Measurements from ENCODE around the gene ELAVL1. TPM values are rescaled to one million over a fixed set of nuclear protein-coding genes. Genes with fewer than 3 reads are reported as not detected.

Gene ELAVL1
- total RNA-seq, 2 experiments from 2014 or later = 143 to 145 TPM

DNA sequence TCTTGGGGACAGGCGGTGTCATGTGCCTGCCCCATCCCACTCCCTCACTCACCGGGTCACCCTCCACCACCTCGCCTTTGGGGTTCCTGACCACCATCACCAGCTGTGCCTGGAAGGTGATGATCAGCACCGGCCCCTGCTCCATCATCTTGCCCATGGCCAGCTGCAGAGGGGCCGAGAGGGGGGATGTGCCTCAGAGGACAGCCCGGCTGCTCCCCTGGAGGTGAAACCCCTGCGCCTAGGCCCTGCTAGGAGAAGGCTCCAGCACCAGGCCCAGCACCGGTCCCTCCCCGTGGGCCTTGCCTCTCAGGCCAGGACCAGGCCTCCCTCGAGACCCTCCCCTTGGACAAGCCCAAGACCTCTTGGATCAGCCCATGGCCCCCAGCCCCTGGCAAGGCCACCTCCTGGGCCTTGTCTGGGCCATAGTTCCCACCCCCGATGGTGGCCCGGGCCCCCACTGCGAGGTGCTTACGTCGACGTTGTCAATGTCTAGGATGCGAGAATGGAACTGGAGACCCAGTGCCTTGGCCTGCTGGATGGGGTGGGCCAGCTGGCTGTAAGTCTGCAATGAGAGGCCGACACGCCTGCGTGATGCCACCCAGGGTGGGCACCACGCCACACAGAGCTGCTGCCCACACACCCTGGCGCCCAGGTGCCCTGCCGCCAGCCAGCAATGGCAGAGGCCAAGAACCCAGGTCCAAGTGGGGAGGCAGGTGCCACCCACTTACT is 77.7 kb downstream of the ELAVL1 start:
- Mint-ChIP-seq H3K4me1 (ENCODE audit: low read depth) (peaks cover 19% of the 10 kb centered on the region), H3K9me3 (no peaks in the 10 kb centered on the region), H3K27me3 (no peaks in the 10 kb centered on the region), H3K27ac (no peak overlapping the region), H3K36me3 (peaks cover 9% of the 10 kb centered on the region), H3K4me3 (no peak overlapping the region)
- ChIA-PET CTCF (interaction anchor here (1.2 kb wide), 3 partner anchors 14 to 359 kb away, joined by 3 to 4 read pairs (median 4); no protein-coding TSS in a partner anchor), POLR2A (interaction anchor here (1.1 kb wide), 1 partner anchor 16 kb away, joined by 3 read pairs; no protein-coding TSS in a partner anchor)
- intact Hi-C loops (cut with micrococcal nuclease) = no loop called here
- DNase-seq = no peak

DNA sequence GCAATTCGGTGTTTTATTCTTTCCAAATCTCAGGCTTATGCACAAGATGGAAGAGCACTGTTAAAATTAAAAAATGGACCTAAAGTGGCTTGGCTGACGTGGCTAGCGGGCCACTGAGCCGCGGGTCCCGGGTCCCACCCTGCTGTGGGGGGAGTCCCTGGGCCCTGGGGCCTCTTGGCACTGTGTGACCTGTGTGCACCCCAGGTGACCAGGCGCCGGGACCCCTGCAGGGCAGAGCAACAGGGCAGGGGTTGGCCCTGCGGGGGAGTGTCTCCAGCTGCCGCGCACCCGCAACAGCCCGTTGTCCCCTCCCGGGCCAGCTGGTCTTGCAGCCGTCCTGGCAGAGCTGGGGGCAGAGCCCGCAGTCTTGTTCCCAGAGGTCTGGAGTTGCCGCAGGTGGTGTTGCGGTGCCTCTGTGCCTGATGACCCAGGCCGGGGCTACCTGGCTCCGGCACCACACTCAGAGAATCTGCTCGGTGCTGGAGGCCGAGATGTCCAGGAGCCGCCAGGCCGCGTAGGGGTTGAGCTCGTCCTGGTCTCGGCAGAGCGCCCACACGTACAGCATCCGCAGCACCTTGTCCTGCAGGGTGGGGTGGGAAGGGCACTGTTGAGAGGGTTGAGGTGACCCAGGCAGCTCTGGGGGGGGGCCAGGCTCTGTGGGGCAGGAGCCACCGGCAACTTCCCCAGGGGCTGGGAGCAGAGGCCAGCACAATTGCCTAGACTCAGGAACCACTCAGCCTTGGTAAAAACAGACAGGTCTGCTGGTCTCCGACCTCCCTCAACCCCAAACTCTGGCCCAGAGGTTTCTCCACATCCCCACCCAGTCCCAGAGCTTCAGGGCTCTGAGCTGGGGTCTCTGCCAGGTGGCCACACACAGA is 78.5 kb downstream of the ELAVL1 start:
- Mint-ChIP-seq H3K36me3 (peaks cover 10% of the 10 kb centered on the region), H3K4me1 (ENCODE audit: low read depth) (peaks cover 22% of the 10 kb centered on the region), H3K4me3 (peak overlapping the region; percentile 43), H3K9me3 (no peaks in the 10 kb centered on the region), H3K27me3 (no peaks in the 10 kb centered on the region), H3K27ac (no peak overlapping the region)
- POLR2A ChIA-PET = interaction anchor here (1.1 kb wide), 1 partner anchor 17 kb away, joined by 3 read pairs; no protein-coding TSS in a partner anchor
- DNase-seq = no peak
- CTCF ChIA-PET = interaction anchor here (1.2 kb wide), 2 partner anchors 15 to 17 kb away, joined by 4 read pairs; no protein-coding TSS in a partner anchor
- intact Hi-C loops (cut with micrococcal nuclease) = no loop called here

DNA sequence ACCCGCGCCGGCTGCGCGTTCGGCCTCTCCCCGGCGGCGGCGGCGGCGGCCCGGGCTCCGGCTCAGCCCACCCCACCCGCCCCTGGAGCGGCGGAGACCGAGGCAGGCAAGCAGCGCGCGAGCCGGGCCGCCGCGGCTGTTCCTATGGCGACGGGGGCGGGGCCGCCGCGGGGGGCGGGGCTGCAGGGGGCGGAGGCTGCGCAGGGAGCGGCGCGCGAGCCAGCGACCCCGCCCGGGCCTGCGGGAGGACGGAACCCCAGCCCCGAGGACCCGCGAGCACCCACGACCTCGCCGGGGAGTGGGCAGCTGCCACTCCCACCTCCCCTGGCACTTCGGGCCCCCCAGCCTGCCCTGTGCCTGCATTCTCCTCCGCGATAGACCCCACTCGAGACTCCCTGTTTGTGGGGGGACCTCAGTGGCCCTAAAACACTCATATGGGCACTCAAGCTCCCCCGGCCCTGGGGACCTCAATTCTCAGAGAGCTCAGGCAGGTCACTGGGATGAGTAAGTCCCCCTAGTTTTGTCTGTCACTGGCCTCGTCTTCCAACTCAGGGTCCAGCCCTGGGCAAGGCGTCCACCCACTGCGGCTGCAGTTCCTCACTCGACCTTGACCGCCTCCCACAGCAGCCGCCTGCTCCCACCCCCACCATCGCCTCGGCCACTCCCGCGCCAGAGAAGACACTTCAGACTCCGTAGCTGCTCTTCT is 79.3 kb downstream of the ELAVL1 start, which contains the start of gene CTXN1:
CTXN1 (minus strand) TSS at position 115 of the 706 bp plus-strand sequence. CDS start 597 bp downstream, outside the sequence.
- H3K36me3 Mint-ChIP-seq = peaks cover 10% of the 10 kb centered on the region
- intact Hi-C loops (cut with micrococcal nuclease) = no loop called here
- H3K27me3 Mint-ChIP-seq = no peaks in the 10 kb centered on the region
- CTCF ChIA-PET = no interaction called here
- POLR2A ChIA-PET = interaction anchor here (1.1 kb wide), 1 partner anchor 18 kb away, joined by 3 read pairs; no protein-coding TSS in a partner anchor
- H3K4me1 Mint-ChIP-seq (ENCODE audit: low read depth) = peaks cover 26% of the 10 kb centered on the region
- peak; percentile 80 for DNase-seq
- no peak within 1 kb of the TSS for H3K27ac Mint-ChIP-seq
- H3K4me3 Mint-ChIP-seq = peak within 1 kb of the TSS; percentile 59
- H3K9me3 Mint-ChIP-seq = no peaks in the 10 kb centered on the region

DNA sequence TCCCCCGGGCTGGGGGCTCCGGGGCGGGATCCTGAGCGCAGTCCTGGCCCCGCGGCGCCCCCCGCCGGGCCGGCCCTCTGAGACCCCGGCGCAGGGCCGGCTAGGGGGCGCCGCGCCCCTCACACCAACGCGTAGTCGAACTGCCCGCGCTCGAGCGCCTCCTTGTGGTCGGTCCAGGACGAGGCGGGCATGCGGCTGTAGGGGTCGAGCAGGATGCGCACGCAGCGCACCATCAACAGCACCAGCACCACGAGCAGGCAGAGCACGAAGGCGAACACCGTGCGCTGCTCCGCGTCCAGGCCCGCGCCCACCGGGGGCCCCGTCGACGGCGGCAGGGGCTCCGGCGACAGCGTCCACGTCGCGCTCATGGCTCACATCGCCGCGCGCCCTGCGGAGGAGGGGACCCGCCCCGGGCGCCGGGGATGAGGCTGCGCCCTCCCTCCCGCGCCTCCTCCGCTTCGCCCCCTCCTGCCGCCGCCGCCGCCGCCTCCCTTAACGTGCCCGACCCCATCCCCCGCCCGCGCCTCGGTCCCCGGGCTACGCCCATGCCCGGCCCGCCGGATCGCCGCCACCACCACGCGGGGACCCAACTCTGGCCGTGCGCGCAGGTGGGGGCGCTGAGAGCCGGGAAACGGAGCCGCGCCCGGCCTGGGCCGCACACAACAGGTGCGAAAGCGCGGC is 80.1 kb downstream of the ELAVL1 start:
- Mint-ChIP-seq H3K27me3 (no peaks in the 10 kb centered on the region), H3K9me3 (no peaks in the 10 kb centered on the region), H3K36me3 (peaks cover 5% of the 10 kb centered on the region), H3K4me3 (peak overlapping the region; percentile 59), H3K4me1 (ENCODE audit: low read depth) (peaks cover 30% of the 10 kb centered on the region), H3K27ac (no peak overlapping the region)
- CTCF ChIA-PET = no interaction called here
- intact Hi-C loops (cut with micrococcal nuclease) = no loop called here
- DNase-seq = peak; percentile 85
- POLR2A ChIA-PET = no interaction called here

DNA sequence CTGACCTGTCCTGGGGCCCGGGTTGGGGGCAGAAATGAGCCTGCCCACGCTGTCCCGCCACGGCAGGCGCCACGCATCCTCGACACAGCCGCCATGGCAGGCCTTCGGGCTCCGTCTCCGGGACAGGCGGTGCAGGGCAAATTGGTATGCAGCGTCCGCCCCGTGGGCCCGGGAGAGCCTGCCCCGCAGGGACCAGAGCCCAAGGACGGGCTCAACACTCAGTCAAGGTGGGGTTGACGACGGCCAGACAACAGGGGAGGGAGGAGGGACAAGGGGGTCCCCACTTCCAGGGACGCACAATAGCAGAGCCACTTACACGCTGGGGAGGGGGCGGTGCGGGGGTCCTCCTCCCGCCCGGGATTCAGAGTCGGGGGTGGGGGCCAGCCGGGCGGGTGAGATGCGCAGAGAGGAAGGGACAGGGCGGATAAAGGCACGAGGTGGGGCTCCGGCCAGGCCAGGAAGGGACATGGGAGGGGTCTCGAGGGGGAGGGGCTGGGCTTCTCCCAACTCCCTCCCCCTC is 80.7 kb downstream of the ELAVL1 start:
- no peak overlapping the region for H3K27ac Mint-ChIP-seq
- no peak overlapping the region for H3K4me3 Mint-ChIP-seq
- intact Hi-C loops (cut with micrococcal nuclease) = loop anchor here (5.0 kb wide), 1 partner anchor 287 kb away; the partner anchor contains the start of gene STXBP2
- H3K4me1 Mint-ChIP-seq (ENCODE audit: low read depth) = peaks cover 34% of the 10 kb centered on the region
- H3K36me3 Mint-ChIP-seq = peaks cover 5% of the 10 kb centered on the region
- DNase-seq = no peak
- H3K27me3 Mint-ChIP-seq = peaks cover 2% of the 10 kb centered on the region
- H3K9me3 Mint-ChIP-seq = no peaks in the 10 kb centered on the region
- POLR2A ChIA-PET = interaction anchor here (0.6 kb wide), 1 partner anchor 66 kb away, joined by 3 read pairs; no protein-coding TSS in a partner anchor
- CTCF ChIA-PET = interaction anchor here (0.7 kb wide), 1 partner anchor 55 kb away, joined by 3 read pairs; no protein-coding TSS in a partner anchor

DNA sequence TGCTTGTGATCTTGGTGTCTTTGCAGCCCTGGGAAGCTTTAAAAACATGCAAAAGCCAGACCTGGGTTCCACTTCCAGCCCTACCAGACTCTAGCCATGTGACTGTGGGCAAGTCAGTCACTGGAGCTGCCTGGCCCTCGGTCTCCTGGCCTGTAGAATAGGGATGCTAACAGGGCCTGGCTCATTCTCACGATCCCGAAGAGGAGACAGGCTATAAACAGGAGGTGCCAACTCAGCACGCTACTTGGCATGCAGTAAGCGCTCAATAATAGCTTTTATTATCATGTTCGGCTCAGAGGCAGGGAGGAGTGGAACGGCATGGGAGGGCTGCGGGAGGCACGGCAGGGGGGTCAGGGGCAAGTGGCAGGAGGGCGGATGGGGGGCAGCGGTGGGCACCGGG is 81.2 kb downstream of the ELAVL1 start:
- ChIA-PET CTCF (interaction anchor here (0.7 to 1.4 kb wide), 2 partner anchors 55 to 70 kb away, joined by 3 to 5 read pairs; no protein-coding TSS in a partner anchor), POLR2A (interaction anchor here (0.6 kb wide), 1 partner anchor 65 kb away, joined by 3 read pairs; no protein-coding TSS in a partner anchor)
- no peak overlapping the region for H3K4me3 Mint-ChIP-seq
- peaks cover 3% of the 10 kb centered on the region for H3K27me3 Mint-ChIP-seq
- no peak for DNase-seq
- H3K9me3 Mint-ChIP-seq = no peaks in the 10 kb centered on the region
- no peak overlapping the region for H3K27ac Mint-ChIP-seq
- H3K36me3 Mint-ChIP-seq = peaks cover 5% of the 10 kb centered on the region
- peaks cover 36% of the 10 kb centered on the region for H3K4me1 Mint-ChIP-seq (ENCODE audit: low read depth)
- intact Hi-C loops (cut with micrococcal nuclease) = loop anchor here (5.0 kb wide), 1 partner anchor 287 kb away; the partner anchor contains the start of gene STXBP2

DNA sequence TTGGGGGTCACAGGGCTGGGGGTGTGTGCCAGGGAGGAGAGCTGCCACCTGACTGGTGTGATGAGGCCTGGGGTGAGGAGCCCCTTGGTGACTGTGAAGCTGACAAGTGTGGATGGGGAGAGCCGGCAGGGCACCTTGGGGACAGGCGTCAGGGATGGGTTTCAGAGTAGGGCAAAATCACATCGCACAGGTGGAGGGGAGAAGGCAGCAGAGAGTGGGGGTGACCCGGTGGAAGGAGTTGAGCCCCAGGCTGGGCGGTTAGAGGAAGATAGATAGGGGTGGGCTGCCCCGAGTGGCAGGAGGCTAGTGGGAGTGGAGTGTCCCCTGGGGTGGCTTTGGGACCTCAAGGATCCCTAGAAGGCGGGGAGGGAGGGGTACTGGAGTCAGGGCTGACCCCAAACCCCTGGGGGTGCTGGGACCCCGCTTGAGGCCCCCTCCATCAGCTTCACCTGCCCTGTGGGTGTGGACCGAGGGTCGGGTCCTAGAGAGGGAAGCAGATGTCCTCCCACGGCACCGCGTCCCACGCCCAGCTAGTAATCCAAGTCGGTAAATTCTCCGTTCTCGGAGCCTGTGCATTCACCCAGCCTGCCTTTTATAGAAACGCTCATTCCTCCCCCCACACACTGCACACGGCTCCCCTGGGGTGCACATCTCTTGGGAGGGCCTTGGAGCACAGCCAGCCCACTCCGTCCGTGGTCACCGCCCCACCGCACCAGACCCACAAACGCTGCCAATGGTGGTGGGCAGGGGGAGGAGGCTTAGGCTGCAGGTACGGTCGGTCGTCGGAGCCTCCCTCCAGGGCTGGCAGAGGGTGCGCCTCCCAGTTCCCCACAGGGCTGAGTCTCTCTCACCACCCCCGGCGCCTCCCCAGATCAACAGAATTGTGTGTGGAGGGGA is 81.9 kb downstream of the ELAVL1 start:
- ChIA-PET CTCF (interaction anchor here (0.7 to 1.4 kb wide), 3 partner anchors 20 to 69 kb away, joined by 3 to 5 read pairs (median 4); partner anchors contain the start of gene MAP2K7), POLR2A (interaction anchor here (0.6 kb wide), 1 partner anchor 65 kb away, joined by 3 read pairs; no protein-coding TSS in a partner anchor)
- no peaks in the 10 kb centered on the region for H3K9me3 Mint-ChIP-seq
- H3K4me3 Mint-ChIP-seq = no peak overlapping the region
- peaks cover 3% of the 10 kb centered on the region for H3K36me3 Mint-ChIP-seq
- no peak for DNase-seq
- intact Hi-C loops (cut with micrococcal nuclease) = loop anchor here (5.0 kb wide), 1 partner anchor 286 kb away; the partner anchor contains the start of gene STXBP2
- peaks cover 30% of the 10 kb centered on the region for H3K4me1 Mint-ChIP-seq (ENCODE audit: low read depth)
- H3K27ac Mint-ChIP-seq = no peak overlapping the region
- peaks cover 3% of the 10 kb centered on the region for H3K27me3 Mint-ChIP-seq

DNA sequence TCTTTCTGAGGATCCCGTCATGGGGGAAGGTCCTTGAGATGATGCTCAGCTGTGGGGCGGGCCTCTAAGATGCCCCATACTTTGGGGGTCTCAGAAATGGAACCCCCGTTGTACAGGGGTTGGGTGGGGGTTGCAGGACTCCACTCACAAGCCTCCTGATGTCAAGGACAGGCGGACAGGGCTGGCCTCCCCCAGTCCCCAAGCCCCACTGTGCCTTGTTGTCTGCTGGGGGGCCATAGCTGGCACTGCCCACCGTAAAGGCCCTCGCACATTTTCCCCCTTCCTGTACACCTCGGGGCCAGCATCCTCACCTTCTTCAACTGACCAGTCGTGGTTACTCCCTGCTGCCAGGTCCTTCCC is 82.6 kb downstream of the ELAVL1 start:
- H3K27ac Mint-ChIP-seq = no peak overlapping the region
- no peak overlapping the region for H3K4me3 Mint-ChIP-seq
- POLR2A ChIA-PET = no interaction called here

DNA sequence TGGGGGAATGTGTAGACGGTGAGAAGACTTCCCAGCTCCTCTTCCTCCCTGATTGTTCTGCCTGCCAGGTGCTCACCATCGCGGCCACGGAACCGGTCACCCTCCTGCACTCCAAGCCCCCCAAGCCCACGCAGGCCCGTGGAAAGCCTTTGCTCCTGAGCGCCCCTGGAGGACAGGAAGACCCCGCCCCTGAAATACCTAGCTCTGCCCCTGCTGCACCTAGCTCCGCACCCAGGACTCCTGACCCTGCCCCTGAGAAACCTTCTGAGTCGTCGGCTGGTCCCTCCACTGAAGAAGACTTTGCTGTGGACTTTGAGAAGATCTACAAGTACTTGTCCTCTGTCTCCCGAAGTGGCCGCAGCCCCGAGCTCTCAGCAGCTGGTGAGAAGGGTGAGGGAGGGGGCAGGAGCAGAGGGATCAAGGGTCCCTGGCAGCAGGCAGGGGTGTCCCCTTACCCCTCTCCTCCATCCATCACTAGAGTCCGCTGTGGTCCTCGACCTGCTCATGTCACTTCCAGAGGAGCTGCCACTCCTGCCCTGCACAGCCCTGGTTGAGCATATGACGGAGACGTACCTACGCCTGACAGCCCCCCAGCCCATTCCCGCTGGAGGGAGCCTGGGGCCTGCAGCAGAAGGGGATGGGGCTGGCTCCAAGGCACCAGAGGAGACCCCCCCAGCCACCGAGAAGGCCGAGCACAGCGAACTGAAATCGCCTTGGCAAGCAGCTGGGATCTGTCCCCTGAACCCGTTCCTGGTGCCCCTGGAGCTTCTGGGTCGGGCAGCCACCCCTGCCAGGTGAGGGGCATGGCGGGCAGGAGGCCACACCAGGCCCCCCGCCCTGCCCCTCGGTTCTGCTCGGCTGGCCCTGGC is 83.2 kb downstream of the ELAVL1 start:
- no peak overlapping the region for H3K4me3 Mint-ChIP-seq

More for the DNA sequence above, 82.6 kb downstream of the ELAVL1 start:
- no peak for DNase-seq
- no peaks in the 10 kb centered on the region for H3K9me3 Mint-ChIP-seq
- intact Hi-C loops (cut with micrococcal nuclease) = loop anchor here (5.0 kb wide), 1 partner anchor 286 kb away; the partner anchor contains the start of gene STXBP2
- CTCF ChIA-PET = interaction anchor here (0.7 to 1.4 kb wide), 3 partner anchors 19 to 69 kb away, joined by 3 to 5 read pairs (median 4); partner anchors contain the start of gene MAP2K7
- H3K36me3 Mint-ChIP-seq = peaks cover 3% of the 10 kb centered on the region
- peaks cover 30% of the 10 kb centered on the region for H3K4me1 Mint-ChIP-seq (ENCODE audit: low read depth)
- H3K27me3 Mint-ChIP-seq = peaks cover 6% of the 10 kb centered on the region

More for the DNA sequence above, 83.2 kb downstream of the ELAVL1 start:
- H3K4me1 Mint-ChIP-seq (ENCODE audit: low read depth) = peaks cover 30% of the 10 kb centered on the region
- H3K36me3 Mint-ChIP-seq = peaks cover 3% of the 10 kb centered on the region
- peaks cover 6% of the 10 kb centered on the region for H3K27me3 Mint-ChIP-seq
- ChIA-PET CTCF (interaction anchor here (0.7 to 3.5 kb wide), 5 partner anchors 18 to 53 kb away, joined by 3 to 28 read pairs (median 4); partner anchors contain the start of genes MAP2K7 and TIMM44), POLR2A (interaction anchor here (1.7 kb wide), 1 partner anchor 22 kb away, joined by 7 read pairs; the partner anchor contains the start of gene TIMM44)
- intact Hi-C loops (cut with micrococcal nuclease) = loop anchor here (5.0 kb wide), 1 partner anchor 285 kb away; the partner anchor contains the start of gene STXBP2
- no peak overlapping the region for H3K27ac Mint-ChIP-seq
- H3K9me3 Mint-ChIP-seq = no peaks in the 10 kb centered on the region
- DNase-seq = no peak
